ENCODE results near the gene SEC22C.

The SEC22C gene

DNA sequence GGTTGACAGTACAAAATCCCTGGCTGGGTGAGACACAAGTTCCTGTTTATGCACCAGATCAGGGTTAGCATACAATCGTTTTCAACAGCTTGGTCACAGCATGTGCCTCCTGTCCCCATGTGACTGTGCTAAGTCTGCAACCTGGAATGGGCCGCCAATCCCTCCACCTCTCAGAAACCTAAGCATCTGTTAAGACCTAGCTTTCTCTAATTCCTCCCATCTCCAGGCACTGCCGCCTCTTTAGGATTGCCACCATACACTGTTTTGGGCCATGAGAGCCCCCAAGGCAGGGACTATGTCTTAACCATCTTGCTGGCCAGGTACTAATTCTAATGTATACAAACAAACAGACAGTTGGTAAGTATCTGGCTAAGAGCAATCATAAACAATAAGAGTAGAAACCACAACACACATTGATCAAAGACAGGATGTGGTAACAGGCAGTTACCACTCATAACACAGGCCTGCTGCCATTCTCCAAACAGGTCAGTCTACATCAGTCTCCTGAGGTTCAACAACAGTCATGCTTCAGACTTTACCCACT, 25.6 kb downstream of the SEC22C start:
- TF ChIP-seq CTCF (IDR thresholded peaks at IDR 0.05; ENCODE audit: low read depth, low read length): no peak
- no peak for DNase-seq (ENCODE audit: extremely low read depth, low read depth)

DNA sequence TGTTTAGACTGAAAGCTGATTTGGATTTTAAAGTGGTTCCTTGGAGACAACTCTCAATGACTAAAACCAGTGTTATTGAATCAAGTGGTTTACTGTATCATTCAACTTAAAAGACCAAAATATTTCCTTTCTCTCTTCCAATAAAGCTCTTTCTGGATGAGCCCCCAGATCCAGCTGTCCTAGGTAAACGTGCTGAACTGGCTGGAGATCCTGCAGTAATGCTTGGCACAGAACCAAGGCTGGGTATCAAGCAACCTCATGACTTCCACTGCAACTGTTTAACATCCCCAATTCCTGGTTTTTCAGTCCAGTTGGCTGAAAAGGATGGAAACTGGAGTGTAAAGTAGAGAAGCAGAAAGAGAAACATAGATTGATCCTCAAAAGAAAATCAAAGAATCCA, 28.9 kb downstream of the SEC22C start:
- TF ChIP-seq CTCF (IDR thresholded peaks at IDR 0.05; ENCODE audit: low read depth, low read length): no peak

DNA sequence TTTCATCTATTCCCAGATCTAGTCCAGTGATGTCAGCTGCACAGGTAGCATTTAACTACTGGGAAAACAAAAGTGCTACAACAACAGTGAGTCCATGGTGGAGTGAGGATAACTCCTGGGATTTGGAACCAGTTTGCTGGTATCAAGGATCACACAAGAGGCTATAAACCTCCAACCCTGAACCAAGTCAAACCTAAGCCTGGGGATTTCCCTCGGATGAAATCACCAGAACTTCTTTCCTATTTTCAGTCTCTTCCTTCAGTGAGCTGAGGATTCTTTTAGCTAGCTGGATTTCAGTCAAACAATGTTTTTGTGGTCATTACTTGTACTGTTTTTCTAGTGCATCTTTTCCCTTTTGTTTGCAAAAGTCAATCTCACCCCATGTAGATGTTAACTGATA, 31.5 kb downstream of the SEC22C start:
- no peak for TF ChIP-seq CTCF (IDR thresholded peaks at IDR 0.05; ENCODE audit: low read depth, low read length)
- no peak for DNase-seq (ENCODE audit: extremely low read depth, low read depth)

More for the DNA sequence above, 28.9 kb downstream of the SEC22C start:
- DNase-seq (ENCODE audit: extremely low read depth, low read depth): no peak

DNA sequence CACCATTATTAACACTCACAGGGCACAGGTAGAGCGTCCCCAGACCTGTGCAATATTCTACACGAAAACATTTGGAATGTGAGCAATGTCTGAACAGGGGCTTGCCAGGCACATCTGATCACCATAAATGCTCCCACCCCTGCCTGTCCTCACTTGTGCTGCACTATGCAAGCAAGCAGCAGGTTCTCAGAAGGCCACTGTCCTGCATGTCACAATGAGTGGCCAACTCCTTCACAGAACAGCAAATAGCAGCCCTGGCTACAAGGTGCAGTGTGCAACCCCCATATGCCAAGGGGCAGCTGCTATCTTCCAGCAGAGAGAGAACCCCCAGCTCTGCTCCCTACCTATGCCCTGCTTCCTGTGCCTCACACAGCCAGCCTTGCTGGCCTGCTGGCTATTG, 32.6 kb downstream of the SEC22C start:
- no peak for TF ChIP-seq CTCF (IDR thresholded peaks at IDR 0.05; ENCODE audit: low read depth, low read length)
- no peak for DNase-seq (ENCODE audit: extremely low read depth, low read depth)

- TF ChIP-seq CTCF (IDR thresholded peaks at IDR 0.05; ENCODE audit: low read depth, low read length): peak; percentile 97
- DNase-seq (ENCODE audit: extremely low read depth, low read depth): no peak
These were observed 34.3 kb downstream of the SEC22C start for GRCh38 chr3:42547401-42547945.

DNA sequence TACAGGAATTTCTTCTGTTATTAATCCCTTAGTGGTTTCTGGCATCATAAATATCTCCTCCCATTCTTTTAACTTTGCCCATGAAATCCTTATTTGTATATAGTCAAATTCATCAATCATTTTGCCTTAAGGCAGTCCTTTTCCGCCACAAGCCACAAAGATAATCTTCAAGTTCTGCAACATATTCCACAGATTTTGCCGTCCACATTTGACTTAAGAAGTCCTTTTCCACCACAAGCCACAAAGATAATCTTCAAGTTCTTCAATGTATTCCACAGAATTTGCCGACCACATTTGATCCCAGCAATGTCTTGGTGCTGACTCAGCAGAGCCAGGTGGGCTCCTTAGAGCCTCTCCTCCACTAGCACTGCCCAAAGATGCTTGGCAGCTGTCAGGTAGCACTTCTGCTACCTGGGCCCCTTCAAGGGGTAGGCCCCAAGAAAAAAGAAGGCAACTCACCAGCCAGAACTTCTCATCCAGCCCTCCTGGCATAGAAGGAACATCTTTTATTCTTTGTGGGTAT, 35.0 kb downstream of the SEC22C start:
- no peak for TF ChIP-seq CTCF (IDR thresholded peaks at IDR 0.05; ENCODE audit: low read depth, low read length)
- DNase-seq (ENCODE audit: extremely low read depth, low read depth): no peak

DNA sequence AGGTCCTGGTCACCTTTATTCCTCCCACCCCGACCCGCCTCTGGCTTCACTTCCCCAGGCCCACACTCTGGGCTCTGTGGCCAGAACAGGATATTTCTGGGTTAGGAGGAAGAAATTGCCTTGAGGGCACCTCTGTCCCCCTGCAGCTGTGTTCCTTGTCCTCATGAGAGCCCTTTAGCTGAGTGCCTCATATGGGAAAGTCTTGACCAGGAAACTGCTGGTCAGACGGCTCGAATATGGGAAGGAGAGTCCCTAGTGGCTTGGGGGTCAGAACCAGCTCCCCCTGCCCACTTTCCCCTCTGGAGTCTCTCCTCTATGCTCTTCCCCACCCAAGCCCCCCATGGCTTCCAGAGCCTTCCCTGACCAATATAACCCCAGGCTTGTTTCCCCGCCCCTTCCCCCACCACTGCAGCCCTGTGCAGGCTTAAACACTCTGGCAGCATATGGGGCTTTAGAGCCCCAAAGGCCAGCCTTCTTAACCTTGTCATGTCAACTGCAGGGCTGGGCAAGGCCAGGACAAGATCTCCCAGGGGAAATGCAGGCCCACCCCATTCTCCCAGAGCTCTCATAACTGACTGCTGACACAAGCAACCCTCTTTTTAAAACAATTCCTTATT, 36.4 kb downstream of the SEC22C start:
- no peak for DNase-seq (ENCODE audit: extremely low read depth, low read depth)
- TF ChIP-seq CTCF (IDR thresholded peaks at IDR 0.05; ENCODE audit: low read depth, low read length): no peak
